HG03354 (cell line): Measurements from ENCODE around the gene PIGM.

Source experiments
- ATAC-seq: cut with Tn5 transposase; IDR thresholded peaks from one replicate; pipeline ENCODE4 v1.9.1; 2021; ENCODE audit warnings: mild to moderate bottlenecking; ENCODE audit not compliant: unreplicated experiment, poor library complexity, severe bottlenecking

The PIGM gene

GRCh38 chr1:159992161-159992560 lies 39.6 kb downstream of the PIGM start:
- ATAC-seq: no peak

GRCh38 chr1:159991513-159991912 lies 40.3 kb downstream of the PIGM start:
- ATAC-seq: no peak

- ATAC-seq: no peak
Observed at GRCh38 chr1:159990005-159990404, 41.8 kb downstream of the PIGM start.

GRCh38 chr1:159989581-159989980 lies 42.2 kb downstream of the PIGM start:
- ATAC-seq: no peak

GRCh38 chr1:159988006-159988405 lies 43.8 kb downstream of the PIGM start:
- ATAC-seq: no peak

GRCh38 chr1:159987186-159987585 lies 44.6 kb downstream of the PIGM start:
- ATAC-seq: no peak

GRCh38 chr1:159986531-159986930 lies 45.3 kb downstream of the PIGM start:
- no peak for ATAC-seq

GRCh38 chr1:159986093-159986492 lies 45.7 kb downstream of the PIGM start:
- ATAC-seq: no peak

DNA sequence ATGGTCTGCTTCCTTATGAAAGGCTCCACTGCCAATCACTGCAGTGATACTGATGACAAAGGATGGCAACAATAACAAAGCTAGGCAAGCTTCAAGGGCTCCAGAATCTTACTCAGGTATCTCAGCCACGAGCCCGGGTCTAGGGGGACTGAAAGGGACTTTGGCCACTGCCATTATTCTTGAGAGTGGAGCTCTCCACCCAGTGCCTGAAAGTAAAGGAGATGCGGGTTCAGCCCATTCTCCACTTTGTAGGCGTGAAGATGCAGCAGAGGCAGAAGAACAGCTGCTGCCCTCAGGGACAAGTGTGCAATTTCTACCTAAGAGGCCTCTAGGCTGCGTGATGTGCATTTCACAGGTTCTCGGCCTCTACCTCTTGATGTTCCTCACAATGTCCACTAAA lies 46.3 kb downstream of the PIGM start:
- no peak for ATAC-seq

- ATAC-seq: no peak
Observed at GRCh38 chr1:159983681-159984080, 48.1 kb downstream of the PIGM start.

- ATAC-seq: no peak
Observed at GRCh38 chr1:159982280-159982679, 49.5 kb downstream of the PIGM start.

DNA sequence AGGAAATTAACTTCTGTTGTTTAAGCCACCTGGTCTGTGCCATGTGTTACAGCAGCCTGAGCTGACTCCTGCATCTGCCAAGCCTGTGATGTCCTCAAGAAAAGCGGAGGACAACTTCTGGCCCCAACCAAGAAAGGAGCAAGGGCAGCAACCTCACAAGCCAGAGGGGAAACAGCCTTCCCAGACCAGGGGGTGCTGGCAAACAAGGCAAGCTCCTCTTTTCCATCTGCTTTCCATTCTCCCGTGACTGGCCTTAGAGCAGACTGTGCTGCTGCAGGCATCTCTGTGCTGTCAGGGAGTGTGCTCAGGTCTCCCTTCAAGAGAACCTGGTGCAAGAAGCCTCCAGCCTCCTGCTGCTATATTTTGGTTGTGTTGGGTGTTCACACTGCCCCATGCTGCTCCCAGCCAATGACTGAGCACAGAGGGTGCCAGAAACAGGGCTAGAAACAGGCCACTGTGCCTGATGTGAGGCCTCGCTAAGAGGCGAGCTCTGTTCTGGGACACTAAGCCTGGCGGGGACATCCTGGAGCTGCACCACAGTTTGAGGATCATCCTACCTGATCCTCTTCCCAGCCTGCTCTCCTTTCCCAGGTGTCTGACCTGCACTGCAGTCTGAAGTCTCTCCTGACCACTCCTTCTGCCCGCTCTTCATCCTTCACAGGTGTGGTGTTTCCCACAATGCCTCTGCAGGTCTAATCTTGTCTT lies 50.3 kb downstream of the PIGM start:
- no peak for ATAC-seq

DNA sequence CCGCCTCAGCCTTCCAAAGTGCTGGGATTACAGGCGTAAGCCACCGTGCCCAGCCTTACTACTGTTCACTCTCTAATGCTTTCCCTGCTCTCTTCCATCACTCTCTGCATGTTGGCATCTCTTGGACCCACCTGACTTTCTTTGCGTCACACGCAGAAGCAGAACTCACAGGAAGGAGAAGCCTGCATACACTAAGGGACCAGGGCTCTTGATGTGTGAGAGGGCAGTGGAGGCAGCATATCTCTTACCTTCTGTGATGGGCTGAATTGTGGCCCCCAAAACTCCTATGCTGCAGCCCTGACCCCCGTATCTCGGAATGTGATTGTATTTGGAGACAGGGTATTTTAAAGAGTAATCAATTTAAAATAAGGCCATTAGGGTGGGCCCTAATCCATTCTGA lies 51.0 kb downstream of the PIGM start:
- no peak for ATAC-seq

GRCh38 chr1:159980076-159980475 lies 51.7 kb downstream of the PIGM start:
- no peak for ATAC-seq

DNA sequence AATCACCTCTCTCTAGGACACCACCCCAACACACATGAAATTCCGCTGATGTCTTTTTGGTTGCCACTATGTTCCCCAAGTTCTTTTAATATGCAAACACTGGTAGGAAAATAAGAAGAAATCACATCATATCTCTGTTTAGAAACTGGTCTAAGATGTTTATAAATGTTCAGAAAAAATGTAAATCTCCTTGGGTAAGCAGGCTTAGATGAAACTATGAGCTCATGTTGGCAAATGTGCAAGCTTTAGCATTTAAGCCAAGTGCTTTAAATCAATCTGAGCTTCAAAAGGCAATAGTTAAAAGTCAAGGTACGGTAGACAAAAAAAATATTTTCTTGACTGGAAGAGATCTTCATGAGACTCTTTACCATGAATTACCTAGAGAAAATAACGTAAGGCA lies 52.5 kb downstream of the PIGM start:
- ATAC-seq: no peak

DNA sequence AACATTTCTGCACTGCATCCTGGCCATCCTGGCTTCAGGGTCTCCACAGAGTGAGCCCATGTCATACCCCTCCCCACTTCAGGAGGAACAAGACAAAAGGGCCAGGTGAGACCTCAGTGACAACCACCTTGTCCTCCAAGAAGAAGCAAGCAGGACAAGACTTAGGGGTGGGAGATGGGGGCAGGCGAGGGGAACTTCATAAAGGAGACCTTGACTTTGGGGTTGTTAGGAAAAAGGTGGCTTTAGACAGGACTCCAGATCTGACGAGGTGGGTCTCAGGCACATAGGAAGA lies 53.7 kb downstream of the PIGM start:
- ATAC-seq: no peak

DNA sequence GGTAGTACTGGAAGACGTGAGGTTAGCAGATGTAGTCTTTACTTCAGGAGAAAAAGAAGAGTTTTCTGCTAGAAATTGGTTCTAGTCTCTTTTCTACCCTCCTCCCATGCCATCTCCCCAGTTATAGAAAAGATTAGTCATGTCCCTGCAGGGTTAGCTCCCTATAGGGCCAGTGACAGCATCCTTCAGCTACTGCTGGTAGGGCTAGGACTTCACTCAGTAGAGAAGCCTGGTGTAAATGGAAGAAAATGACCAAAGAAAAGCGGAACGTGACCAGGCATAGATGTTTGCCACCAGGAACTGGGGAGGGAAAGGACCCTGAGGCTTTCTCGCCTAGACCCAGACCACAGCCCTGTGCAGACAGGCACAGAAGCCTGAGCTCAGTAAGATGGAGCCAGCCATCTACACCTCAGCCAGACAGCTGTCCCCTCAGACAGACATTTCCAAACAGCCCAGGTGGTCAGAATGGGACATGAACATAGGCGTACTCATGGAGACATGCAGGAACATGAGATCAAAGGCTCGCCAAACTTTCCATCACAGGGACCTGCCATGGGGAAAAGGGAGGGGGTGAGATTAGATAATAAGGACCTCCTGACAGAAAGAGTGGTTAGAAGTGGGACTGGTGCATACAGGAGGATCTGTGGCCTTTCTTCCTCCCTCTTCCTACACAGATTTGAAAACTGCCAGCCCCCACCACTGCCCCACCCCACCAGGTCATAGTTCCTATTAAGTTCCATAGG lies 54.3 kb downstream of the PIGM start:
- ATAC-seq: no peak
